Body of pancreas (tissue), 4 donors: ENCODE data around the gene ZNF423.

Source experiments
- POLR2A ChIP-seq, 3 donors: fragments of 450-650 bp; IDR thresholded peaks; one replicate each; pipeline ENCODE4 v1.6.1; 2016; ENCODE audit warnings: antibody characterized with exemption in 3 of 3, mild to moderate bottlenecking in 2 of 3
- TF ChIP-seq, protein P1 (sequence below), 7 experiments: fragments of 450-650 bp in 4 of 7; fragments of 200-600 bp in 3 of 7; sonication (generic) in 3 of 7; IDR thresholded peaks; one replicate each; pipeline ENCODE4 v1.5.1; 2016 to 2019; ENCODE audit warnings: antibody characterized with exemption in 7 of 7

DNA sequence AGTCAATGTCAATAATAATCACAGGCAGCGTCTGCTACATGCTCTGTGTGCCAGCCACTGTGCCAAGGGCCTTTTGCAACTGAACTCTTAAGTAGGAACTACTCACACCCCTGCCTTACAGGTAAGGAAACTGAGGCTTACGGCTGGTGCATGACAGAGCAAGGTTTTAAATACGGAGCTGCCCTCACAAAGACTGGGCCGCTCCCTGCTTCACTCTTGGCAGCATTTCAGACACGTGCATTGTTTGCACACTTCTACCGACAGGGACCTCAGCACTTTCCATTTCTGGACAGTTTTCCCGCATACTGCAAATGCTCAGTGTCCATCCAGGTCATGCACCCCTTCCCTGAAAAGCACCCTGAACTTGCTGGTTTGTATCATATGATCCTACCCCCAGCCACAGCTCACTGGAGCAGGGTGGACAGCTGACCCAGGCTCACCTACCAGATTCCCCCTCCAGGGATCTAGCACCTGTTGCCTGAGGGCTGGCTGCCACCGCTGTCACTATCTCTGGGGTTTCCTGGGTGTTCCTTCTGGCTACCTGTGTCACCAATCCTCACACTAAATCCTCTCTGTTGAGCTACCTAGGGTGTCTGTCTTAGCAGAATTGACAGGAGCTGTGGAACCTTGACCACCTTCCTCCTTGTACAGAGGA is 339.4 kb downstream of the ZNF423 start:
- TF ChIP-seq, protein P1, sequence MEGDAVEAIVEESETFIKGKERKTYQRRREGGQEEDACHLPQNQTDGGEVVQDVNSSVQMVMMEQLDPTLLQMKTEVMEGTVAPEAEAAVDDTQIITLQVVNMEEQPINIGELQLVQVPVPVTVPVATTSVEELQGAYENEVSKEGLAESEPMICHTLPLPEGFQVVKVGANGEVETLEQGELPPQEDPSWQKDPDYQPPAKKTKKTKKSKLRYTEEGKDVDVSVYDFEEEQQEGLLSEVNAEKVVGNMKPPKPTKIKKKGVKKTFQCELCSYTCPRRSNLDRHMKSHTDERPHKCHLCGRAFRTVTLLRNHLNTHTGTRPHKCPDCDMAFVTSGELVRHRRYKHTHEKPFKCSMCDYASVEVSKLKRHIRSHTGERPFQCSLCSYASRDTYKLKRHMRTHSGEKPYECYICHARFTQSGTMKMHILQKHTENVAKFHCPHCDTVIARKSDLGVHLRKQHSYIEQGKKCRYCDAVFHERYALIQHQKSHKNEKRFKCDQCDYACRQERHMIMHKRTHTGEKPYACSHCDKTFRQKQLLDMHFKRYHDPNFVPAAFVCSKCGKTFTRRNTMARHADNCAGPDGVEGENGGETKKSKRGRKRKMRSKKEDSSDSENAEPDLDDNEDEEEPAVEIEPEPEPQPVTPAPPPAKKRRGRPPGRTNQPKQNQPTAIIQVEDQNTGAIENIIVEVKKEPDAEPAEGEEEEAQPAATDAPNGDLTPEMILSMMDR (IDR thresholded peaks at IDR 0.05), result no peak
- no peak for TF ChIP-seq POLR2A (IDR thresholded peaks at IDR 0.05)
